Kidney (tissue), 14 donors: ENCODE results near the gene SLX4. TPM values are rescaled to one million over a fixed set of nuclear protein-coding genes. Genes with fewer than 3 reads are reported as not detected.
A peak's percentile ranks its signal among the peaks of the same experiment; 100 is the strongest.

ENCODE experiments used
- DNase-seq, 5 donors: peaks; one replicate each; pipeline ENCODE4 v3.0.0-alpha.2; 2013 to 2020
- FAIRE-seq: peaks from 2 replicates; lab custom pipeline; 2012; peaks lifted over from hg19 to GRCh38; lab: Jason Lieb, UNC
- H3K27ac ChIP-seq, 2 donors: one replicate each; pipeline ENCODE4 v1.7.0; 2013; ENCODE audit warnings: low read depth in 2 of 2, low read length in 2 of 2, inconsistent platforms in 1 of 2
- H3K27me3 ChIP-seq: one replicate; pipeline ENCODE4 v1.7.1; 2013; ENCODE audit warnings: low read length, inconsistent platforms; ENCODE audit not compliant: control insufficient read depth, insufficient read depth
- H3K36me3 ChIP-seq, 3 donors: one replicate each; pipeline versions ENCODE4 v1.7.0 to v1.7.1; 2013; ENCODE audit warnings: low read length in 3 of 3, control low read depth in 1 of 3, inconsistent platforms in 1 of 3; ENCODE audit not compliant: insufficient read depth in 3 of 3, control insufficient read depth in 2 of 3
- H3K4me1 ChIP-seq, 3 donors: one replicate each; pipeline versions ENCODE4 v1.7.0 to v1.7.1; 2013; ENCODE audit warnings: low read length in 3 of 3, inconsistent platforms in 1 of 3, low read depth in 1 of 3; ENCODE audit not compliant: control insufficient read depth in 2 of 3, insufficient read depth in 2 of 3
- H3K4me3 ChIP-seq, 3 donors: one replicate each; pipeline versions ENCODE4 v1.7.0 to v1.8.1; 2013; ENCODE audit warnings: low read length in 3 of 3, control low read depth in 1 of 3, inconsistent platforms in 1 of 3
- H3K9ac ChIP-seq, 3 donors: one replicate each; pipeline versions ENCODE4 v1.7.0 to v1.7.1; 2013; ENCODE audit warnings: low read length in 3 of 3, control low read depth in 1 of 3, inconsistent platforms in 1 of 3
- H3K9me3 ChIP-seq, 3 donors: one replicate each; pipeline versions ENCODE4 v1.7.0 to v1.7.1; 2013; ENCODE audit warnings: low read length in 3 of 3, control low read depth in 1 of 3, inconsistent platforms in 1 of 3; ENCODE audit not compliant: control insufficient read depth in 2 of 3, insufficient read depth in 1 of 3
- intact Hi-C: fragments of 100-400 bp; cut with DNase I; formaldehyde crosslinking; loops from one replicate; pipeline ENCODE4 v1.11.1; 2022
- polyA plus RNA-seq: library from polyadenylated mRNA; stranded (reverse); fragments of 350-450 nt; fragmentation: Illumina TruSeq; extraction: RNeasy Lipid Tissue Mini Kit (QIAGEN cat#74804); gene quantifications from one replicate; pipeline ENCODE4 v1.2.3, GENCODE V29; 2014; ENCODE audit warnings: low read depth, low replicate concordance; ENCODE audit not compliant: insufficient read depth
- total RNA-seq: library from RNA; stranded (reverse); fragmentation: NEBNext Ultra II Directional; extraction: Animal tissue kit (Norgen Biotek cat#: 25700); gene quantifications from one replicate; pipeline ENCODE4 v1.2.1, GENCODE V29; 2021
- TF ChIP-seq, protein P1 (sequence below): IDR thresholded peaks from 3 replicates; pipeline ENCODE4 v1.5.1; 2012; ENCODE audit warnings: mild to moderate bottlenecking, moderate library complexity, borderline replicate concordance; ENCODE audit not compliant: insufficient read depth; ENCODE audit errors: extremely low read depth
- donor health status: control.
- donor health status: control.
- donor health status: control.
- donor health status: control.
- donor health status: control.
- donor health status: DM: yes; HTN: yes; CAD: no.
- donor health status: Normal renal cell carcinoma (clear cell type).

Gene SLX4
- total and polyA plus RNA-seq, 2 donors from 2014 or later = 1.0 to 4.8 TPM

DNA sequence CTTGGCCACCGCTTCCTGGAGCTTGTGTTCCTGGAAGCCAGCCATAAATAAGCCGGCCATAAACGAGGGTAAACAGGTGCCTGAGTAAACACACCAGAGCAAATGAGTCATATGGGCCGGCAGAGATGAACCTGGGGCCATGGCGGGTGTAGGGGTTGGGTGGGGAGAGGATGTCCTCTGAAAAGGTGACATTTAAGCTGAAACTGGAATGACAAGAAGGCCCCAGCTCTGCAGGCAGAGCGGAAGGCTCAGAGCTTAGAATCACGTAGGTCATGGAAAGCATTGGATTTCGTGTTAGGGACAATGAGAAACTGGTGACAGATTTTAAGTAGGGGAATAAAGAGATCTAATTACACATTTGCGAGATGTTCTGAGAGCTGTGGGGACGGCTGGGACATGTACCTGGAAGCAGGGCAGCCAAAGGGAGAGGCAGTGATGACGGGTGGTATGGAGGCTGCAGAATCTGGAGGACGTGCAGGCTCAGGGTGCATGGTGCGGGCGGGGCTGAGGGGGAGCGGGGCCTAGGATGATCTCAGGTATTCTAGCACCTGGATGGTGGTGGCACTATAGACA, 35.0 kb upstream of the SLX4 start:
- H3K27ac ChIP-seq = peak overlapping the region; percentile 32 to 63
- no peak overlapping the region for H3K9ac ChIP-seq
- no peaks in the 10 kb centered on the region for H3K36me3 ChIP-seq
- H3K9me3 ChIP-seq = no peaks in the 10 kb centered on the region
- peaks cover 0 to 7% (median 2%) of the 10 kb centered on the region in 3 donors for H3K4me1 ChIP-seq
- intact Hi-C loops = no loop called here
- no peaks in the 10 kb centered on the region for H3K27me3 ChIP-seq
- TF ChIP-seq, protein P1, sequence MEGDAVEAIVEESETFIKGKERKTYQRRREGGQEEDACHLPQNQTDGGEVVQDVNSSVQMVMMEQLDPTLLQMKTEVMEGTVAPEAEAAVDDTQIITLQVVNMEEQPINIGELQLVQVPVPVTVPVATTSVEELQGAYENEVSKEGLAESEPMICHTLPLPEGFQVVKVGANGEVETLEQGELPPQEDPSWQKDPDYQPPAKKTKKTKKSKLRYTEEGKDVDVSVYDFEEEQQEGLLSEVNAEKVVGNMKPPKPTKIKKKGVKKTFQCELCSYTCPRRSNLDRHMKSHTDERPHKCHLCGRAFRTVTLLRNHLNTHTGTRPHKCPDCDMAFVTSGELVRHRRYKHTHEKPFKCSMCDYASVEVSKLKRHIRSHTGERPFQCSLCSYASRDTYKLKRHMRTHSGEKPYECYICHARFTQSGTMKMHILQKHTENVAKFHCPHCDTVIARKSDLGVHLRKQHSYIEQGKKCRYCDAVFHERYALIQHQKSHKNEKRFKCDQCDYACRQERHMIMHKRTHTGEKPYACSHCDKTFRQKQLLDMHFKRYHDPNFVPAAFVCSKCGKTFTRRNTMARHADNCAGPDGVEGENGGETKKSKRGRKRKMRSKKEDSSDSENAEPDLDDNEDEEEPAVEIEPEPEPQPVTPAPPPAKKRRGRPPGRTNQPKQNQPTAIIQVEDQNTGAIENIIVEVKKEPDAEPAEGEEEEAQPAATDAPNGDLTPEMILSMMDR = no peak
- DNase-seq (peak in 4 of 5 donors; percentile 21 to 73 (median 45)), FAIRE-seq (no peak)
- no peak overlapping the region for H3K4me3 ChIP-seq

DNA sequence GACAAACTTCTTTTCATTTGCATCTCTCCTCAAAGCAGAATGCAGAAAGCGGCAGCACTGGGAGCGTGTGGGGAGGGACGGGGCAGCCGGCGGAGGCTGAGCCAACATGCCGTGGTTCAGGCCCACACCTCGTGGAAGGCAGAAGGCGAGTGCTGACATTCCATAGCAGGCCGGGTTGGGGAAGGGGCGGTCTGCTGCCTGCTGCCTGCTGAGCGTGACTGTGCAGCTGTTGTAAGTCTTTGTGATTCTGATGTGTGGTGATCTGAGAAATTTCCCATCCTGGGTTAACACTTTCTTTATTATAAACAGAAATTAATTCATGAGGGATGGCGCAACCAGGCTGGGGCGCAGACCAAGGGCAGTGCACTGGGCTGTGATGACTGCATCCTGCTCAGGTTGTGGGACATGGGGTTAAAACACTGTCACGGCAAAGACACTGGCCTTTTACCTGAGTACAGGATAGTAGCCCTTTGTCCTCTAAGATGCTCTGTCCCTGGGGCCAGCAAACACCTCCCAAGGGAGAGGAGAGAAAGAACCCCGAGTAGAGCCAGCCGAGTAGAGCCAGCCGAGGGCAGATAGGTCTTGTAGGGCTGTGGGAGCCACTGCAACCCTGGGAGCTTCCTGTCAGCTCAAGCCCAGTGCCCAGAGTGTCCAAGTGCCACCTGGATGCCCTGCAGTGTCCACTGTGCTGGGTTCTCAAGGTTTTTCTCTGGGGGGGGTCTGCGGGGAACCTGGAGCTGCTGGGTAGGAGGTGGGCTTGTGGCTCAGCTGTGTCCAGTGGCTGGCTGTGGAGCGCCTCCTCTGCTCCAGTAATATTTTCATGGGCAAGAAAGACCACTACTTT, 34.3 kb upstream of the SLX4 start:
- DNase-seq = peak in 4 of 5 donors; percentile 86 to 90 (median 86)
- no peaks in the 10 kb centered on the region for H3K9me3 ChIP-seq
- no peak overlapping the region for H3K4me3 ChIP-seq
- peaks cover 0 to 1% (median 0%) of the 10 kb centered on the region in 3 donors for H3K36me3 ChIP-seq
- H3K27me3 ChIP-seq = no peaks in the 10 kb centered on the region
- H3K27ac ChIP-seq = peak overlapping the region; percentile 23 to 32
- FAIRE-seq = no peak
- H3K9ac ChIP-seq = no peak overlapping the region
- peaks cover 0 to 7% (median 2%) of the 10 kb centered on the region in 3 donors for H3K4me1 ChIP-seq
- TF ChIP-seq, protein P1 = no peak
- intact Hi-C loops = no loop called here

DNA sequence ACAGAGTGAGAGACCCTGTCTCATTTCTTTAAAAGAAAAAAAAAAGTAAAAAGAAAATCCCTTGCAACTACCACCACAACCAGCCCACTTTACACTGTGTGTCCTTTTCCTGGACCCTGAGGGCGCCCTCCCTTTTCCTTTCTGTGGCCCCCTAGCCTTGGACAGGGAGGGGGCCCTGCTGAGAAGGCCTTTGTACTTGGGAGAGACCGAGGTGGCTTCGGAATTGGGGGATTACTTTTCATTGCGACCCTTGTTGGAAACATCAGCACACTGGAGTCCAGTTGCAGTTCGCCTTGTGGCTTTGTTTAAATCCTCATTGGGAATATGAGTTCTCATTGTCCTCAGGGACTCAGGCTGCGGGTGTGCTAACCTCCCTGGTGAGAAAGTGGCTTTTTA, 33.7 kb upstream of the SLX4 start:
- Histone ChIP-seq H3K4me1 (peaks cover 0 to 7% (median 2%) of the 10 kb centered on the region in 3 donors), H3K4me3 (no peak overlapping the region), H3K9ac (no peak overlapping the region), H3K27me3 (no peaks in the 10 kb centered on the region), H3K9me3 (no peaks in the 10 kb centered on the region), H3K27ac (peak overlapping the region in 1 of 2 donors; percentile 32), H3K36me3 (peaks cover 0 to 2% (median 0%) of the 10 kb centered on the region in 3 donors)
- DNase-seq (peak in 1 of 5 donors; percentile 40), FAIRE-seq (no peak)
- intact Hi-C loops = no loop called here
- TF ChIP-seq, protein P1 = no peak
